GM12875 (cell line): ENCODE results near the gene RPL32.

Experiments used
- H3K4me3 ChIP-seq: one replicate; pipeline ENCODE4 v1.5.1; 2011; ENCODE audit warnings: low read depth, low read length, control low read depth
- CTCF ChIP-seq: IDR thresholded peaks from 2 replicates; pipeline ENCODE4 v1.5.1; 2011; ENCODE audit warnings: low read depth, mild to moderate bottlenecking, control low read depth, inconsistent platforms, low read length, moderate library complexity, borderline replicate concordance; ENCODE audit not compliant: insufficient read depth

RPL32 gene

GRCh38 chr3:12841149-12841969 is at the start of gene RPL32:
Gene RPL32, minus strand, starts transcription at chr3:12841565. Its CDS starts 1,328 bp downstream, at chr3:12840237.
- TF ChIP-seq CTCF, result peak; percentile 74
- H3K4me3 ChIP-seq, result peak within 1 kb of the TSS; percentile 95

- no peak for TF ChIP-seq CTCF
- no peak overlapping the region for H3K4me3 ChIP-seq
Observed at GRCh38 chr3:12890610-12891390, 49.4 kb upstream of the RPL32 start.

- no peak for TF ChIP-seq CTCF
- no peak overlapping the region for H3K4me3 ChIP-seq
Observed at GRCh38 chr3:12886736-12887135, 45.4 kb upstream of the RPL32 start.

- H3K4me3 ChIP-seq, result peak overlapping the region; percentile 21
- TF ChIP-seq CTCF, result no peak
Observed at GRCh38 chr3:12886106-12886679, 44.8 kb upstream of the RPL32 start.

- TF ChIP-seq CTCF, result no peak
- H3K4me3 ChIP-seq, result no peak overlapping the region
Observed at GRCh38 chr3:12885583-12885930, 44.2 kb upstream of the RPL32 start.

GRCh38 chr3:12884790-12885582 is 43.6 kb upstream of the RPL32 start:
- no peak overlapping the region for H3K4me3 ChIP-seq
- TF ChIP-seq CTCF, result no peak
